HL-60 (cell line): ENCODE results near the gene MAN1C1.

Source experiments
- DNase-seq, 2 experiments: peaks; one replicate each; pipeline ENCODE4 v3.0.0-alpha.2; 2010 to 2020; ENCODE audit warnings: low read depth in 1 of 2, low spot score in 1 of 2
- H3K27ac ChIP-seq: fragments of 250-450 bp; sonication (Bioruptor Pico); replicated peaks from 2 replicates; pipeline ENCODE4 v1.5.1; 2020; ENCODE audit warnings: mild to moderate bottlenecking, moderate library complexity
- H3K27me3 ChIP-seq: fragments of 250-450 bp; sonication (Bioruptor Pico); 2 replicates; pipeline ENCODE4 v1.5.1; 2021; ENCODE audit warnings: mild to moderate bottlenecking, moderate library complexity; ENCODE audit not compliant: insufficient read depth, poor library complexity, severe bottlenecking
- H3K4me3 ChIP-seq: replicated peaks from 2 replicates; pipeline ENCODE4 v1.5.1; 2011; ENCODE audit warnings: mild to moderate bottlenecking, control low read depth, low read length; ENCODE audit not compliant: insufficient read depth
- CTCF ChIP-seq: IDR thresholded peaks from one replicate; pipeline ENCODE4 v1.5.1; 2011; ENCODE audit warnings: low read length, control low read depth, inconsistent platforms; ENCODE audit not compliant: insufficient read depth
- GABPA ChIP-seq: IDR thresholded peaks from 2 replicates; pipeline ENCODE4 v1.6.1; 2012; ENCODE audit warnings: low read depth
- POLR2AphosphoS5 ChIP-seq: IDR thresholded peaks from 2 replicates; pipeline ENCODE4 v1.6.1; 2012; ENCODE audit warnings: low read depth
- REST ChIP-seq: IDR thresholded peaks from 2 replicates; pipeline ENCODE4 v1.6.1; 2012; ENCODE audit warnings: low read depth; ENCODE audit not compliant: insufficient replicate concordance
- SPI1 ChIP-seq: IDR thresholded peaks from 2 replicates; pipeline ENCODE4 v1.6.1; 2012; ENCODE audit warnings: low read depth, mild to moderate bottlenecking, borderline replicate concordance

MAN1C1 gene

GRCh38 chr1:25700626-25701025 lies 84.0 kb downstream of the MAN1C1 start:
- TF ChIP-seq GABPA (no peak), SPI1 (no peak)
- Histone ChIP-seq H3K4me3 (no peak overlapping the region), H3K27ac (no peak overlapping the region), H3K27me3 (no peaks in the 10 kb centered on the region)
- no peak for DNase-seq

GRCh38 chr1:25701030-25701785 lies 84.6 kb downstream of the MAN1C1 start:
- Histone ChIP-seq H3K27me3 (no peaks in the 10 kb centered on the region), H3K4me3 (no peak overlapping the region), H3K27ac (no peak overlapping the region)
- TF ChIP-seq SPI1, result no peak
- no peak for DNase-seq

GRCh38 chr1:25702101-25702775 lies 85.6 kb downstream of the MAN1C1 start:
- TF ChIP-seq REST, result no peak
- TF ChIP-seq GABPA, result no peak
- no peak for TF ChIP-seq CTCF
- no peak for TF ChIP-seq POLR2AphosphoS5
- no peak for TF ChIP-seq SPI1
- Histone ChIP-seq H3K27me3 (no peaks in the 10 kb centered on the region), H3K4me3 (no peak overlapping the region), H3K27ac (no peak overlapping the region)
- DNase-seq, result no peak

- TF ChIP-seq CTCF, result no peak
- no peak for DNase-seq
- no peak overlapping the region for H3K27ac ChIP-seq
- H3K4me3 ChIP-seq, result no peak overlapping the region
- H3K27me3 ChIP-seq, result no peaks in the 10 kb centered on the region
These were observed 86.5 kb downstream of the MAN1C1 start for GRCh38 chr1:25703041-25703440.

GRCh38 chr1:25703671-25704266 lies 87.2 kb downstream of the MAN1C1 start:
- no peak for DNase-seq
- H3K27me3 ChIP-seq, result no peaks in the 10 kb centered on the region
- no peak for TF ChIP-seq SPI1
- H3K4me3 ChIP-seq, result no peak overlapping the region
- H3K27ac ChIP-seq, result no peak overlapping the region

GRCh38 chr1:25704267-25704691 lies 87.7 kb downstream of the MAN1C1 start:
- Histone ChIP-seq H3K27me3 (no peaks in the 10 kb centered on the region), H3K4me3 (no peak overlapping the region), H3K27ac (no peak overlapping the region)
- TF ChIP-seq SPI1 (peak; percentile 63; the same call in 1 of the 2 replicates), GABPA (no peak), CTCF (no peak), POLR2AphosphoS5 (peak; percentile 46; the same call in 1 of the 2 replicates)
- DNase-seq, result peak in 1 of 2 experiments; percentile 49
